ENCODE measurements around the gene CNTN1. TPM values are rescaled to one million over a fixed set of nuclear protein-coding genes. Genes with fewer than 3 reads are reported as not detected.

CNTN1 gene
- total RNA-seq, 2 experiments from 2014 or later, result not detected

- DNase-seq (no peak), ATAC-seq (ENCODE audit: poor library complexity) (no peak)
- TF ChIP-seq CTCF (IDR thresholded peaks at IDR 0.05), result no peak
- POLR2A ChIA-PET, result no interaction called here
- Mint-ChIP-seq H3K4me3 (no peak overlapping the region), H3K27me3 (no peaks in the 10 kb centered on the region), H3K4me1 (ENCODE audit: low read depth) (no peaks in the 10 kb centered on the region), H3K27ac (no peak overlapping the region), H3K36me3 (ENCODE audit: low read depth) (no peaks in the 10 kb centered on the region), H3K9me3 (peaks cover 2% of the 10 kb centered on the region)
- H3K36me3 ChIP-seq (ENCODE audit: insufficient read depth, low read length), result no peaks in the 10 kb centered on the region
- CTCF ChIA-PET, result interaction anchor here (0.5 kb wide), 1 partner anchor 1084 kb away, joined by 3 read pairs; no protein-coding TSS in a partner anchor
- peaks cover 0 to 4% of the 10 kb centered on the region in 2 experiments for H3K9me3 ChIP-seq (ENCODE audit: control insufficient read depth in 1 of 2, insufficient read depth in 1 of 2, low read length in 2 of 2)
- H3K4me3 ChIP-seq (ENCODE audit: low read length), result no peak overlapping the region
- intact Hi-C loops (cut with DNase I, micrococcal nuclease), result no loop called here
- no peak overlapping the region for H3K27ac ChIP-seq (ENCODE audit: low read depth in 1 of 2, low read length in 2 of 2)
- no peaks in the 10 kb centered on the region for H3K27me3 ChIP-seq (ENCODE audit: control insufficient read depth in 1 of 2, insufficient read depth in 2 of 2, low read length in 2 of 2)
- no peaks in the 10 kb centered on the region for H3K4me1 ChIP-seq (ENCODE audit: insufficient read depth, low read length)
Measured at GRCh38 chr12:40718878-40719372, 26.7 kb downstream of the CNTN1 start.

GRCh38 chr12:40723001-40723400 is 30.8 kb downstream of the CNTN1 start:
- Mint-ChIP-seq H3K4me1 (ENCODE audit: low read depth) (no peaks in the 10 kb centered on the region), H3K27me3 (no peaks in the 10 kb centered on the region), H3K36me3 (ENCODE audit: low read depth) (no peaks in the 10 kb centered on the region), H3K4me3 (no peak overlapping the region), H3K9me3 (peaks cover 6% of the 10 kb centered on the region), H3K27ac (no peak overlapping the region)
- Histone ChIP-seq H3K27ac (ENCODE audit: low read depth in 1 of 2, low read length in 2 of 2) (no peak overlapping the region), H3K4me3 (ENCODE audit: low read length) (no peak overlapping the region), H3K27me3 (ENCODE audit: control insufficient read depth in 1 of 2, insufficient read depth in 2 of 2, low read length in 2 of 2) (no peaks in the 10 kb centered on the region), H3K36me3 (ENCODE audit: insufficient read depth, low read length) (no peaks in the 10 kb centered on the region), H3K4me1 (ENCODE audit: insufficient read depth, low read length) (no peaks in the 10 kb centered on the region), H3K9me3 (ENCODE audit: control insufficient read depth in 1 of 2, insufficient read depth in 1 of 2, low read length in 2 of 2) (peaks cover 0 to 7% of the 10 kb centered on the region in 2 experiments)
- POLR2A ChIA-PET, result no interaction called here
- TF ChIP-seq CTCF (IDR thresholded peaks at IDR 0.05), result no peak
- DNase-seq (no peak), ATAC-seq (ENCODE audit: poor library complexity) (no peak)
- intact Hi-C loops (cut with DNase I, micrococcal nuclease), result no loop called here
- CTCF ChIA-PET, result no interaction called here

GRCh38 chr12:40726366-40726765 is 34.1 kb downstream of the CNTN1 start:
- H3K27ac ChIP-seq (ENCODE audit: low read depth in 1 of 2, low read length in 2 of 2), result no peak overlapping the region
- H3K4me1 ChIP-seq (ENCODE audit: insufficient read depth, low read length), result no peaks in the 10 kb centered on the region
- peaks cover 0 to 3% of the 10 kb centered on the region in 2 experiments for H3K9me3 ChIP-seq (ENCODE audit: control insufficient read depth in 1 of 2, insufficient read depth in 1 of 2, low read length in 2 of 2)
- POLR2A ChIA-PET, result no interaction called here
- H3K27me3 Mint-ChIP-seq, result no peaks in the 10 kb centered on the region
- H3K27me3 ChIP-seq (ENCODE audit: control insufficient read depth in 1 of 2, insufficient read depth in 2 of 2, low read length in 2 of 2), result no peaks in the 10 kb centered on the region
- intact Hi-C loops (cut with DNase I, micrococcal nuclease), result no loop called here
- H3K9me3 Mint-ChIP-seq, result peaks cover 6% of the 10 kb centered on the region
- TF ChIP-seq CTCF (IDR thresholded peaks at IDR 0.05), result no peak
- no peaks in the 10 kb centered on the region for H3K4me1 Mint-ChIP-seq (ENCODE audit: low read depth)
- CTCF ChIA-PET, result no interaction called here
- H3K36me3 ChIP-seq (ENCODE audit: insufficient read depth, low read length), result no peaks in the 10 kb centered on the region
- H3K27ac Mint-ChIP-seq, result no peak overlapping the region
- H3K4me3 Mint-ChIP-seq, result no peak overlapping the region
- no peak for ATAC-seq (ENCODE audit: poor library complexity)
- no peak overlapping the region for H3K4me3 ChIP-seq (ENCODE audit: low read length)
- DNase-seq, result no peak
- no peaks in the 10 kb centered on the region for H3K36me3 Mint-ChIP-seq (ENCODE audit: low read depth)
